Ishikawa (cell line): ENCODE measurements around the gene MOV10.

Experiments used
- RAD21 ChIP-seq: IDR thresholded peaks from 2 replicates; pipeline ENCODE4 v1.6.1; 2012; ENCODE audit warnings: low read depth
- TAF1 ChIP-seq: IDR thresholded peaks from 2 replicates; pipeline ENCODE4 v1.6.1; 2012; ENCODE audit warnings: low read depth, mild to moderate bottlenecking
- TCF12 ChIP-seq: IDR thresholded peaks from 2 replicates; pipeline ENCODE4 v1.6.1; 2012; ENCODE audit warnings: low read depth
- TEAD4 ChIP-seq: IDR thresholded peaks from 2 replicates; pipeline ENCODE4 v1.6.1; 2012
- YY1 ChIP-seq: IDR thresholded peaks from 2 replicates; pipeline ENCODE4 v1.6.1; 2012; ENCODE audit warnings: low read depth
- ZBTB7A ChIP-seq: IDR thresholded peaks from 2 replicates; pipeline ENCODE4 v1.6.1; 2012; ENCODE audit warnings: low read depth
- TF ChIP-seq, protein P1 (sequence below): IDR thresholded peaks from 2 replicates; pipeline ENCODE4 v1.6.1; 2012; ENCODE audit warnings: low read depth, mild to moderate bottlenecking

Gene MOV10

DNA sequence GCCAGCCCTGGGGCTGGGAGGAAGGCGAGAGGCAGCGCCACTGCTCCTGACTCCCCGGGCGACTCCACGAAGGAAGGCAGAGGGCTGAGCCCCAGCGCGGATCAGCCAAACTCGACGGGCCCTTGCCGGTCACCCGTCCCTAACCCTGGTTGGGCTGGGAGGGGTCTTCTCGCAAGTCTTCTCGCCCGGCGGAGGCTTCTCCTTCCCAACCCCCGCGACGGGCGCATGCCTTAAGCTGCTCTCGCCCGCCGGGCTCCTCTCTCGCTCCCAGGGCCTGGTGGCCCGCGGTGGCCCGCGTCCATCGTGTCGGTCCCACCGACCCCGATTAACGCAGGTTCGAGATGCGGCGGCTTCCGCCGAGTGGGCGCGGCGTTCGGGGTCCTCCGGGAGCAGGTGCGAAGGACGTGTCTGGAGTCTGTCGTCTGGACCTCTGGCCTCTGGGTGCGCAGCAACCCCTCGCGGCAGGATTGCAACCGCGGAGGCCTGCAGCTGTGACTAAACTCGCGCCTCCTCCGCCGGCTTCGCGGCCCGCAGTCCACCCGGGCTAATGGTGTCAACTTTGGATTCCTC, 69.6 kb downstream of the MOV10 start:
- no peak for TF ChIP-seq RAD21
- no peak for TF ChIP-seq TCF12
- no peak for TF ChIP-seq TAF1
- no peak for TF ChIP-seq YY1
- TF ChIP-seq, protein P1, sequence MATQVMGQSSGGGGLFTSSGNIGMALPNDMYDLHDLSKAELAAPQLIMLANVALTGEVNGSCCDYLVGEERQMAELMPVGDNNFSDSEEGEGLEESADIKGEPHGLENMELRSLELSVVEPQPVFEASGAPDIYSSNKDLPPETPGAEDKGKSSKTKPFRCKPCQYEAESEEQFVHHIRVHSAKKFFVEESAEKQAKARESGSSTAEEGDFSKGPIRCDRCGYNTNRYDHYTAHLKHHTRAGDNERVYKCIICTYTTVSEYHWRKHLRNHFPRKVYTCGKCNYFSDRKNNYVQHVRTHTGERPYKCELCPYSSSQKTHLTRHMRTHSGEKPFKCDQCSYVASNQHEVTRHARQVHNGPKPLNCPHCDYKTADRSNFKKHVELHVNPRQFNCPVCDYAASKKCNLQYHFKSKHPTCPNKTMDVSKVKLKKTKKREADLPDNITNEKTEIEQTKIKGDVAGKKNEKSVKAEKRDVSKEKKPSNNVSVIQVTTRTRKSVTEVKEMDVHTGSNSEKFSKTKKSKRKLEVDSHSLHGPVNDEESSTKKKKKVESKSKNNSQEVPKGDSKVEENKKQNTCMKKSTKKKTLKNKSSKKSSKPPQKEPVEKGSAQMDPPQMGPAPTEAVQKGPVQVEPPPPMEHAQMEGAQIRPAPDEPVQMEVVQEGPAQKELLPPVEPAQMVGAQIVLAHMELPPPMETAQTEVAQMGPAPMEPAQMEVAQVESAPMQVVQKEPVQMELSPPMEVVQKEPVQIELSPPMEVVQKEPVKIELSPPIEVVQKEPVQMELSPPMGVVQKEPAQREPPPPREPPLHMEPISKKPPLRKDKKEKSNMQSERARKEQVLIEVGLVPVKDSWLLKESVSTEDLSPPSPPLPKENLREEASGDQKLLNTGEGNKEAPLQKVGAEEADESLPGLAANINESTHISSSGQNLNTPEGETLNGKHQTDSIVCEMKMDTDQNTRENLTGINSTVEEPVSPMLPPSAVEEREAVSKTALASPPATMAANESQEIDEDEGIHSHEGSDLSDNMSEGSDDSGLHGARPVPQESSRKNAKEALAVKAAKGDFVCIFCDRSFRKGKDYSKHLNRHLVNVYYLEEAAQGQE, result no peak
- no peak for TF ChIP-seq TEAD4

- TF ChIP-seq TCF12, result no peak
- TF ChIP-seq, protein P1, result no peak
- no peak for TF ChIP-seq ZBTB7A
- TF ChIP-seq RAD21, result no peak
These were observed 73.9 kb downstream of the MOV10 start for GRCh38 chr1:112748396-112748795.
